ENCODE measurements around the gene MPST.
"Not testable (repeated sequence)": the region's sequence is repeated elsewhere in the genome, so short reads cannot be mapped to it uniquely, and the experiment has no call there.

The MPST gene

GRCh38 chr22:36985211-36985889 is 34.2 kb upstream of the MPST start:
- Histone ChIP-seq H3K27ac (ENCODE audit: low read depth in 2 of 2, low read length in 2 of 2) (no peak overlapping the region), H3K4me1 (ENCODE audit: control insufficient read depth in 2 of 2, insufficient read depth in 2 of 2, low read length in 2 of 2) (no peaks in the 10 kb centered on the region), H3K9me3 (ENCODE audit: control insufficient read depth in 2 of 2, low read length in 2 of 2) (peaks cover 5 to 9% of the 10 kb centered on the region in 2 donors), H3K4me3 (ENCODE audit: low read length in 2 of 2) (no peak overlapping the region), H3K36me3 (ENCODE audit: control insufficient read depth in 2 of 2, insufficient read depth in 2 of 2, low read length in 2 of 2) (no peaks in the 10 kb centered on the region), H3K9ac (ENCODE audit: low read depth in 1 of 2, low read length in 2 of 2) (no peak overlapping the region), H3K27me3 (ENCODE audit: control insufficient read depth in 2 of 2, insufficient read depth in 2 of 2, low read length in 2 of 2) (peaks cover under 1 to 7% of the 10 kb centered on the region in 2 donors)

GRCh38 chr22:36986242-36986821 is 33.2 kb upstream of the MPST start:
- Histone ChIP-seq H3K27me3 (ENCODE audit: control insufficient read depth in 2 of 2, insufficient read depth in 2 of 2, low read length in 2 of 2) (peaks cover 6 to 14% of the 10 kb centered on the region in 2 donors), H3K9ac (ENCODE audit: low read depth in 1 of 2, low read length in 2 of 2) (no peak overlapping the region), H3K36me3 (ENCODE audit: control insufficient read depth in 2 of 2, insufficient read depth in 2 of 2, low read length in 2 of 2) (no peaks in the 10 kb centered on the region), H3K27ac (ENCODE audit: low read depth in 2 of 2, low read length in 2 of 2) (no peak overlapping the region), H3K9me3 (ENCODE audit: control insufficient read depth in 2 of 2, low read length in 2 of 2) (peaks cover 5 to 9% of the 10 kb centered on the region in 2 donors), H3K4me3 (ENCODE audit: low read length in 2 of 2) (no peak overlapping the region), H3K4me1 (ENCODE audit: control insufficient read depth in 2 of 2, insufficient read depth in 2 of 2, low read length in 2 of 2) (no peaks in the 10 kb centered on the region)

- Histone ChIP-seq H3K4me3 (ENCODE audit: low read length in 2 of 2) (no peak overlapping the region), H3K4me1 (ENCODE audit: control insufficient read depth in 2 of 2, insufficient read depth in 2 of 2, low read length in 2 of 2) (no peaks in the 10 kb centered on the region), H3K9me3 (ENCODE audit: control insufficient read depth in 2 of 2, low read length in 2 of 2) (peaks cover 5 to 9% of the 10 kb centered on the region in 2 donors), H3K36me3 (ENCODE audit: control insufficient read depth in 2 of 2, insufficient read depth in 2 of 2, low read length in 2 of 2) (no peaks in the 10 kb centered on the region), H3K27me3 (ENCODE audit: control insufficient read depth in 2 of 2, insufficient read depth in 2 of 2, low read length in 2 of 2) (peaks cover 6 to 10% of the 10 kb centered on the region in 2 donors), H3K27ac (ENCODE audit: low read depth in 2 of 2, low read length in 2 of 2) (no peak overlapping the region), H3K9ac (ENCODE audit: low read depth in 1 of 2, low read length in 2 of 2) (no peak overlapping the region)
These were observed 31.3 kb upstream of the MPST start for GRCh38 chr22:36988075-36988832.

DNA sequence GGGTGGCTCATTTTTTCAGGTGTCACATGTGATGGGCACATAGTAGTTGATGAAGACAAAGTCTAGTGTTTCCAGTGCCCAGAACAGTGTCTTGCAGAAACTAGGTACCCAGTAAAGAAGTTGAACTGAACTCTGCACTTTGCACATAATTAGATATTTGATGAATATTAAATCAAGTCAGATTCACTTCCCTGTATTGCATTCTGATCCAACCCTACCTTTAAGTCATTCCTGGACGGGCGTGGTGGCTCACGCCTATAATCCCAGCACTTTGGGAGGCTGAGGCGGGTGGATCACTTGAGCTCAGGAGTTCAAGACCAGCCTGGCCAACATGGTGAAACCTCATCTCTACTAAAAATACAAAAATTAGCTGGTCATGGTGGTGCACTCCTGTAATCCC is 30.5 kb upstream of the MPST start:
- not testable (repeated sequence) for H3K9ac ChIP-seq (ENCODE audit: low read depth in 1 of 2, low read length in 2 of 2); H3K36me3 ChIP-seq (ENCODE audit: control insufficient read depth in 2 of 2, insufficient read depth in 2 of 2, low read length in 2 of 2); H3K4me3 ChIP-seq (ENCODE audit: low read length in 2 of 2); H3K4me1 ChIP-seq (ENCODE audit: control insufficient read depth in 2 of 2, insufficient read depth in 2 of 2, low read length in 2 of 2); H3K9me3 ChIP-seq (ENCODE audit: control insufficient read depth in 2 of 2, low read length in 2 of 2); H3K27ac ChIP-seq (ENCODE audit: low read depth in 2 of 2, low read length in 2 of 2)
- peaks cover 6 to 10% of the 10 kb centered on the region in 2 donors for H3K27me3 ChIP-seq (ENCODE audit: control insufficient read depth in 2 of 2, insufficient read depth in 2 of 2, low read length in 2 of 2)

- H3K36me3 ChIP-seq (ENCODE audit: control insufficient read depth in 2 of 2, insufficient read depth in 2 of 2, low read length in 2 of 2) = no peaks in the 10 kb centered on the region
- H3K9ac ChIP-seq (ENCODE audit: low read depth in 1 of 2, low read length in 2 of 2) = no peak overlapping the region
- H3K27ac ChIP-seq (ENCODE audit: low read depth in 2 of 2, low read length in 2 of 2) = no peak overlapping the region
- no peak overlapping the region for H3K4me3 ChIP-seq (ENCODE audit: low read length in 2 of 2)
- no peaks in the 10 kb centered on the region for H3K4me1 ChIP-seq (ENCODE audit: control insufficient read depth in 2 of 2, insufficient read depth in 2 of 2, low read length in 2 of 2)
- peaks cover 3 to 9% of the 10 kb centered on the region in 2 donors for H3K9me3 ChIP-seq (ENCODE audit: control insufficient read depth in 2 of 2, low read length in 2 of 2)
- H3K27me3 ChIP-seq (ENCODE audit: control insufficient read depth in 2 of 2, insufficient read depth in 2 of 2, low read length in 2 of 2) = peaks cover 6 to 10% of the 10 kb centered on the region in 2 donors
These were observed 29.1 kb upstream of the MPST start for GRCh38 chr22:36990457-36990856.

DNA sequence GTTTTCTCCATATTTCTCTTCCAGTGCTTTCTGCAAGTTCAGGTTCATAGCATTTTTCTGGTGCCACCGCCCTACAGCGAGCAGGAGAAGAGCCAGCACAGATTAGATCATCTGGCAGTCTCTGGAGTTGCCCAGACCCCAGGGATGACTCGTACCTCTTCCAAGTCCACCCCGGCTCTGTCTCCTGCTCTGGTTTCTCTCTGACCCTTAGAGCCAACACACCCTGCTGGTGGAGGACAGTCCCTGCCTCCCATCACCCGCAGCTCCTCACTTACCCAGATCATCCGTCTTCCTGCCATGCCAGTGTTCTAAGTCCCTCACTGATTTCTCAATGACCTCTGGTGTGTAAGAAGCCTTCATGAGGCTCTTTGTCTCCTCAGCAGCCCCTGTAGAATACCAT is 28.3 kb upstream of the MPST start:
- Histone ChIP-seq H3K27me3 (ENCODE audit: control insufficient read depth in 2 of 2, insufficient read depth in 2 of 2, low read length in 2 of 2) (peaks cover 6 to 10% of the 10 kb centered on the region in 2 donors), H3K4me3 (ENCODE audit: low read length in 2 of 2) (no peak overlapping the region), H3K36me3 (ENCODE audit: control insufficient read depth in 2 of 2, insufficient read depth in 2 of 2, low read length in 2 of 2) (no peaks in the 10 kb centered on the region)

DNA sequence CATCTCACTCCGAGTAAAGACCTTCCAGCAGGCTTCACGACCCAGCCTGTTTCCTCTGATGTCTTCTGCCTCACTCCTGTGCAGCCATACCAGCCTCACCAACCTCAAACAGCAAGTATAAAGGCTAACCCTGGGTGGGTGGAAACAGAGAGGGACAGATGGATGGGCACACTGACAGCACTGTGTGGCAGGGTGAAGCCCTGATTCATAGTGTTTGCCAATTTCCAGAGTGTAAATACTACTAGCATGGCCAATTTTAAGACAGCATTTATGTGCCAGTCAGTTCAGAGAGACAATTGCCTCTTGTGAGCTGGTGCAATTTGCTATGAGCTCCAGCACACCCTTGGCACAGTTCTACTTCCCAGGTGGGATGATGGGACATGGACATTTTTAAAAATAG is 21.8 kb upstream of the MPST start:
- Histone ChIP-seq H3K4me3 (ENCODE audit: low read length in 2 of 2) (no peak overlapping the region), H3K9me3 (ENCODE audit: control insufficient read depth in 2 of 2, low read length in 2 of 2) (no peaks in the 10 kb centered on the region), H3K9ac (ENCODE audit: low read depth in 1 of 2, low read length in 2 of 2) (no peak overlapping the region), H3K4me1 (ENCODE audit: control insufficient read depth in 2 of 2, insufficient read depth in 2 of 2, low read length in 2 of 2) (no peaks in the 10 kb centered on the region), H3K36me3 (ENCODE audit: control insufficient read depth in 2 of 2, insufficient read depth in 2 of 2, low read length in 2 of 2) (no peaks in the 10 kb centered on the region), H3K27me3 (ENCODE audit: control insufficient read depth in 2 of 2, insufficient read depth in 2 of 2, low read length in 2 of 2) (no peaks in the 10 kb centered on the region), H3K27ac (ENCODE audit: low read depth in 2 of 2, low read length in 2 of 2) (no peak overlapping the region)

More for the DNA sequence above, 28.3 kb upstream of the MPST start:
- H3K27ac ChIP-seq (ENCODE audit: low read depth in 2 of 2, low read length in 2 of 2) = no peak overlapping the region
- peaks cover 0 to 2% of the 10 kb centered on the region in 2 donors for H3K9me3 ChIP-seq (ENCODE audit: control insufficient read depth in 2 of 2, low read length in 2 of 2)
- no peaks in the 10 kb centered on the region for H3K4me1 ChIP-seq (ENCODE audit: control insufficient read depth in 2 of 2, insufficient read depth in 2 of 2, low read length in 2 of 2)
- H3K9ac ChIP-seq (ENCODE audit: low read depth in 1 of 2, low read length in 2 of 2) = no peak overlapping the region

DNA sequence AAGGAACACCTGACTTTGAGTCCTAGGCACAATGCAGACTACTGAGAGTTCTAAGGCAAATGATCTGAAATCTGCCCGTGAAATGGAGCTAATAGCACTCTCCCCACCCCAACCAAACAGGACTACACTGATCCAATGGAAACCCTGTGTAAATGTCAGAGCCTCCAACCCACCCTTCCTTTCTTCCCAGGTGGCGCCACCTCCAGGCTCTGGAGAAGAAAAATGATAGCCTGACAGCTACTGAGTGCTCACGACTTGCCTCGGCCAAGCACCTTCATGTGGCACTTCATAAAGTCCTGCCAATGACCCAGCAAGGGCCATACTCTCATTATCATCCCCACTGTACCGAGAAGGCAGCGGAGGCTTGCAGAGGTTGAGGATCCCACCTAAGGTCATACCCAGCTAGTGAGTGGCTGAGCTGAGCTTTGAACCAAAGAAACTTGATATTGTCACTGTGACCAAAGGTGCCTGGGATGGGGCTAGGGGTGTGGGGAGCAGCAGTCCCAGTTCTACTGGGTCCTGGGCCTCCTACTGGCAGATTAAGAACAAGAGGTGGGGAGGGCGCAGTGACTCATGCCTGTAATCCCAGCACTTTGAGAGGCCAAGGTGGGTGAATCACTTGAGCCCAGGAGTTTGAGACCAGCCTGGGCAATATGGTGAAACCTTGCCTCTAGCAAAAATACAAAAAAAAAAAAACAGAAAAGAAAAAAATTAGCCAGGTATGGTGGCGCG is 20.8 kb upstream of the MPST start:
- Histone ChIP-seq H3K9ac (ENCODE audit: low read depth in 1 of 2, low read length in 2 of 2) (no peak overlapping the region), H3K4me1 (ENCODE audit: control insufficient read depth in 2 of 2, insufficient read depth in 2 of 2, low read length in 2 of 2) (no peaks in the 10 kb centered on the region), H3K9me3 (ENCODE audit: control insufficient read depth in 2 of 2, low read length in 2 of 2) (no peaks in the 10 kb centered on the region), H3K36me3 (ENCODE audit: control insufficient read depth in 2 of 2, insufficient read depth in 2 of 2, low read length in 2 of 2) (no peaks in the 10 kb centered on the region), H3K27ac (ENCODE audit: low read depth in 2 of 2, low read length in 2 of 2) (no peak overlapping the region), H3K4me3 (ENCODE audit: low read length in 2 of 2) (no peak overlapping the region), H3K27me3 (ENCODE audit: control insufficient read depth in 2 of 2, insufficient read depth in 2 of 2, low read length in 2 of 2) (no peaks in the 10 kb centered on the region)

DNA sequence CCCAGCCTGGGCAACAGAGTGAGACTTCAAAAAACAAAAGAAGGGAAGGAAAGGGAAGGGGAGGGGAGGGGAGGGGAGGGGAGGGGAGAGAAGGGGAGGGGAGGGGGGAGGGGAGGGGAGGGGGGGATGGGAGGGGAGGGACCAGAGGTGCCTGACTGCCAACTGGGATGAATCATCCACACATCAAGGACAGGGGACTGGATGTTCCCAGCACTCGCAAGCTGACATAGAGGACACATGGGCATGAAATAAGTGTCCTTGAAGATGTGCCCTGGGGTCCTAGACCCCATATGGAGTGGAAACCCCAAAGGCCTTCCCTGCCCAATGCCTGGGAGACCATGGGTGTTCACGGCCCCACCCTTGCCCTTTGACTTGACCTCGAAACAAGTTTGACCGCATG is 20.1 kb upstream of the MPST start:
- Histone ChIP-seq H3K27ac (ENCODE audit: low read depth in 2 of 2, low read length in 2 of 2) (no peak overlapping the region), H3K27me3 (ENCODE audit: control insufficient read depth in 2 of 2, insufficient read depth in 2 of 2, low read length in 2 of 2) (no peaks in the 10 kb centered on the region), H3K36me3 (ENCODE audit: control insufficient read depth in 2 of 2, insufficient read depth in 2 of 2, low read length in 2 of 2) (no peaks in the 10 kb centered on the region), H3K4me1 (ENCODE audit: control insufficient read depth in 2 of 2, insufficient read depth in 2 of 2, low read length in 2 of 2) (no peaks in the 10 kb centered on the region), H3K9me3 (ENCODE audit: control insufficient read depth in 2 of 2, low read length in 2 of 2) (no peaks in the 10 kb centered on the region), H3K9ac (ENCODE audit: low read depth in 1 of 2, low read length in 2 of 2) (no peak overlapping the region), H3K4me3 (ENCODE audit: low read length in 2 of 2) (no peak overlapping the region)
